A673 (cell line): ENCODE data around the gene FCHSD2.

Experiments used
- CTCF ChIP-seq: fragments of 300-800, 200-600 bp; sonication (generic); conservative IDR thresholded peaks from 2 replicates; pipeline ENCODE4 v1.5.1; 2017; ENCODE audit warnings: low read depth, mild to moderate bottlenecking, antibody characterized with exemption, low read length, moderate library complexity, mixed read lengths
- EZH2 ChIP-seq: fragments of 200-600 bp; sonication (generic); IDR thresholded peaks from 2 replicates; pipeline ENCODE4 v1.6.1; 2017; ENCODE audit warnings: borderline replicate concordance, low read depth, mild to moderate bottlenecking, mixed read lengths, antibody characterized with exemption, low read length; ENCODE audit not compliant: poor library complexity, severe bottlenecking

- no peak for TF ChIP-seq EZH2
- no peak for TF ChIP-seq CTCF
Observed at GRCh38 chr11:72958791-72959190, 183.3 kb downstream of the FCHSD2 start.
